Gastroesophageal sphincter (tissue), 4 donors: Measurements from ENCODE around the gene MRPL27. TPM values are rescaled to one million over a fixed set of nuclear protein-coding genes. Genes with fewer than 3 reads are reported as not detected.

Experiments used
- ATAC-seq: fragments of 150-250 bp; one replicate; pipeline ENCODE4 v1.9.1; 2016; ENCODE audit warnings: mild to moderate bottlenecking, moderate library complexity
- H3K27ac ChIP-seq, 4 donors: fragments of 200-600 bp; sonication (generic) in 3 of 4; 1 replicate in 3 of 4; 2 replicates in 1 of 4; pipeline ENCODE4 v1.5.1; 2016 to 2019
- H3K27me3 ChIP-seq: fragments of 200-600 bp; sonication (generic); one replicate; pipeline ENCODE4 v1.5.1; 2019
- H3K36me3 ChIP-seq, 2 donors: fragments of 200-600 bp; sonication (generic); one replicate each; pipeline ENCODE4 v1.5.1; 2019; ENCODE audit warnings: control low read depth in 1 of 2
- H3K4me1 ChIP-seq, 3 donors: fragments of 200-600 bp; sonication (generic); 1 replicate in 2 of 3; 2 replicates in 1 of 3; pipeline ENCODE4 v1.5.1; 2016 to 2019; ENCODE audit warnings: control low read depth in 2 of 3
- H3K4me3 ChIP-seq, 2 donors: fragments of 200-600 bp; sonication (generic); one replicate each; pipeline ENCODE4 v1.5.1; 2019; ENCODE audit warnings: mild to moderate bottlenecking in 1 of 2, moderate library complexity in 1 of 2
- H3K9me3 ChIP-seq, 3 donors: fragments of 200-600 bp; sonication (generic); one replicate each; pipeline ENCODE4 v1.5.1; 2017 to 2019; ENCODE audit warnings: control low read depth in 2 of 3
- EP300 ChIP-seq: sonication (generic); formaldehyde crosslinking; IDR thresholded peaks from one replicate; pipeline ENCODE4 v1.6.1; 2017; ENCODE audit warnings: antibody characterized with exemption, mild to moderate bottlenecking
- POLR2A ChIP-seq, 2 donors: fragments of 450-650 bp; IDR thresholded peaks; one replicate each; pipeline ENCODE4 v1.6.1; 2017; ENCODE audit warnings: antibody characterized with exemption in 2 of 2, mild to moderate bottlenecking in 2 of 2, moderate library complexity in 1 of 2
- POLR2AphosphoS5 ChIP-seq: sonication (generic); formaldehyde crosslinking; IDR thresholded peaks from one replicate; pipeline ENCODE4 v1.6.1; 2017; ENCODE audit warnings: antibody characterized with exemption
- WGBS, 2 donors: methylation state at CpG; one replicate each; pipeline ENCODE4 v1.1.5; 2018; ENCODE audit warnings: low coverage in 1 of 2; 5-methylcytosine and 5-hydroxymethylcytosine counted together
- total RNA-seq, 4 donors: library from RNA; depleted of rRNA; stranded (reverse); fragments of >200 nt; gene quantifications; one replicate each; pipeline ENCODE4 v1.1.0, GENCODE V29; 2016
- TF ChIP-seq, protein P1 (sequence below), 4 experiments: fragments of 200-600 bp in 2 of 4; fragments of 450-650 bp in 2 of 4; sonication (generic) in 1 of 4; IDR thresholded peaks; one replicate each; pipeline ENCODE4 v1.5.1; 2017 to 2019; ENCODE audit warnings: antibody characterized with exemption in 4 of 4, mild to moderate bottlenecking in 2 of 4, moderate library complexity in 2 of 4

The MRPL27 gene
- total RNA-seq, 4 donors from 2014 or later = 40.3 to 62.1 (median 52.2) TPM

GRCh38 chr17:50365649-50366393, 7.2 kb downstream of the MRPL27 start:
- no peak for ATAC-seq
- no peaks in the 10 kb centered on the region for H3K9me3 ChIP-seq
- TF ChIP-seq, protein P1, sequence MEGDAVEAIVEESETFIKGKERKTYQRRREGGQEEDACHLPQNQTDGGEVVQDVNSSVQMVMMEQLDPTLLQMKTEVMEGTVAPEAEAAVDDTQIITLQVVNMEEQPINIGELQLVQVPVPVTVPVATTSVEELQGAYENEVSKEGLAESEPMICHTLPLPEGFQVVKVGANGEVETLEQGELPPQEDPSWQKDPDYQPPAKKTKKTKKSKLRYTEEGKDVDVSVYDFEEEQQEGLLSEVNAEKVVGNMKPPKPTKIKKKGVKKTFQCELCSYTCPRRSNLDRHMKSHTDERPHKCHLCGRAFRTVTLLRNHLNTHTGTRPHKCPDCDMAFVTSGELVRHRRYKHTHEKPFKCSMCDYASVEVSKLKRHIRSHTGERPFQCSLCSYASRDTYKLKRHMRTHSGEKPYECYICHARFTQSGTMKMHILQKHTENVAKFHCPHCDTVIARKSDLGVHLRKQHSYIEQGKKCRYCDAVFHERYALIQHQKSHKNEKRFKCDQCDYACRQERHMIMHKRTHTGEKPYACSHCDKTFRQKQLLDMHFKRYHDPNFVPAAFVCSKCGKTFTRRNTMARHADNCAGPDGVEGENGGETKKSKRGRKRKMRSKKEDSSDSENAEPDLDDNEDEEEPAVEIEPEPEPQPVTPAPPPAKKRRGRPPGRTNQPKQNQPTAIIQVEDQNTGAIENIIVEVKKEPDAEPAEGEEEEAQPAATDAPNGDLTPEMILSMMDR (IDR thresholded peaks at IDR 0.05) = no peak
- no peak for TF ChIP-seq EP300
- no peak for TF ChIP-seq POLR2AphosphoS5
- no peak for TF ChIP-seq POLR2A (IDR thresholded peaks at IDR 0.05)
- H3K4me1 ChIP-seq = peaks cover 0 to 29% (median 5%) of the 10 kb centered on the region in 3 donors
- no peak overlapping the region for H3K4me3 ChIP-seq
- no peak overlapping the region for H3K27ac ChIP-seq
- H3K36me3 ChIP-seq = peaks cover 0 to 72% of the 10 kb centered on the region in 2 donors
- WGBS, 2 donors = 90% methylated on average over 3 of the region's 14 CpGs; no CpG with 5 or more reads in 1 of the 2 donors
- H3K27me3 ChIP-seq = no peaks in the 10 kb centered on the region

GRCh38 chr17:50365165-50365564, 7.8 kb downstream of the MRPL27 start:
- no peaks in the 10 kb centered on the region for H3K9me3 ChIP-seq
- H3K36me3 ChIP-seq = peaks cover 0 to 72% of the 10 kb centered on the region in 2 donors
- ATAC-seq = no peak
- no peak overlapping the region for H3K27ac ChIP-seq
- TF ChIP-seq, protein P1 (IDR thresholded peaks at IDR 0.05) = no peak
- TF ChIP-seq EP300 = no peak
- TF ChIP-seq POLR2A (IDR thresholded peaks at IDR 0.05) = no peak
- no peak for TF ChIP-seq POLR2AphosphoS5
- H3K4me1 ChIP-seq = peaks cover 0 to 25% (median 5%) of the 10 kb centered on the region in 3 donors
- no peak overlapping the region for H3K4me3 ChIP-seq
- no peaks in the 10 kb centered on the region for H3K27me3 ChIP-seq
- WGBS, 2 donors = no CpG with 5 or more reads among the region's 2 CpGs

DNA sequence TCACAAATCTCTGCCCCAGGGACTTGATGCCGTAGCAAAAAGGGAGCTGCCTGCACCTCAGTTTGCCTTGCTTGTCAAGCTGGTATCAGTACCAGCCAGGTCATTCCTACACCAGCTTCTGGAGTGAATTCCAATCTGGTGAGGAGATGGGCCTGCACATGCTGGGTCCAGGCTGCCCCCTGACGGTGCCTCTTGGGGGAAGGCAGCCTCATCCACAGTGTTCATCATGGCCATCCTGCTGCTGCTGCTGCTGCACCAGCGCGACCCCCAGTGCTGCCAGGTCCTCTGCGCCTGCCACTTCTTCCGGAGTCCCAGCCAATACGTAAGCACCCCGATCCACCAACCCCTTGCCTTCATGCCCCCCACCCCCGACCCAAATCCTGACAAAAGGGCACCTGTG, 8.3 kb downstream of the MRPL27 start:
- TF ChIP-seq, protein P1 (IDR thresholded peaks at IDR 0.05) = no peak
- TF ChIP-seq POLR2AphosphoS5 = no peak
- no peak for TF ChIP-seq EP300
- TF ChIP-seq POLR2A (IDR thresholded peaks at IDR 0.05) = no peak
- peaks cover 0 to 72% of the 10 kb centered on the region in 2 donors for H3K36me3 ChIP-seq
- no peak for ATAC-seq
- peaks cover 0 to 25% (median 5%) of the 10 kb centered on the region in 3 donors for H3K4me1 ChIP-seq
- no peaks in the 10 kb centered on the region for H3K27me3 ChIP-seq
- H3K9me3 ChIP-seq = no peaks in the 10 kb centered on the region
- H3K27ac ChIP-seq = no peak overlapping the region
- WGBS, 2 donors = no CpG with 5 or more reads among the region's 9 CpGs
- H3K4me3 ChIP-seq = no peak overlapping the region

DNA sequence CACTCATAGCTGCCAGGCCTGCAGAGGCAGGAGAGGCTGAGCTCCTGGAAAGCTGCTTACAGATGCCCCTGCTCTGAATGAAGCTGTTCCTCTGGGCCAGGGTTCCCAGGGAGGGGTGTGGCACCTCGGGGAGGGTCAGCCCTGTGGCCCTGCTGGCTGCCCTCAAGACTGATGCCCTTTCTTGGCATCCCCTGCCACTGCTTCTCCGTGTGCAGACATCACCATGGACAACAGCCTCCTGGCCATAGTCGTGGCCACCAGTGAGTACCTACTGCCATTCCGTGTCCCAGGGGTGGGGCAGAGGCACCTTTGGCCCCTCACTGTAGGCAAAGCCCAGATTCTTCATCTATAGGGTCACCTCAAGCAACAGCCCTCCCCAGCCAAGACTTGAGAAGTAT, 8.9 kb downstream of the MRPL27 start:
- H3K27me3 ChIP-seq = no peaks in the 10 kb centered on the region
- no peak overlapping the region for H3K27ac ChIP-seq
- H3K9me3 ChIP-seq = no peaks in the 10 kb centered on the region
- no CpG with 5 or more reads among the region's 4 CpGs for WGBS, 2 donors
- ATAC-seq = no peak
- peaks cover 0 to 25% (median 5%) of the 10 kb centered on the region in 3 donors for H3K4me1 ChIP-seq
- TF ChIP-seq POLR2AphosphoS5 (no peak), EP300 (no peak), POLR2A (IDR thresholded peaks at IDR 0.05) (no peak)
- TF ChIP-seq, protein P1 (IDR thresholded peaks at IDR 0.05) = no peak
- H3K36me3 ChIP-seq = peaks cover 0 to 72% of the 10 kb centered on the region in 2 donors
- no peak overlapping the region for H3K4me3 ChIP-seq
